B cell (primary cell): ENCODE measurements around the gene CLCN2. TPM values are rescaled to one million over a fixed set of nuclear protein-coding genes. Genes with fewer than 3 reads are reported as not detected.
A peak's percentile ranks its signal among the peaks of the same experiment; 100 is the strongest.

Source experiments
- ATAC-seq: fragments of 200-7000 bp; cut with Tn5 transposase; one replicate; pipeline ENCODE4 v1.10.0; 2021; ENCODE audit warnings: low read depth, mild to moderate bottlenecking, moderate number of reproducible peaks, moderate library complexity
- CTCF ChIA-PET: fragments of 350-600 bp; sonication (Branson Sonifier 250); formaldehyde crosslinking; loops from one replicate; lab custom pipeline; 2021; ENCODE audit warnings: antibody characterized with exemption, inconsistent platforms; lab: Charles Lee
- POLR2A ChIA-PET: fragments of 350-600 bp; sonication (Branson Sonifier 250); formaldehyde crosslinking; loops from one replicate; lab custom pipeline; 2021; ENCODE audit warnings: antibody characterized with exemption; lab: Charles Lee
- DNase-seq: peaks from one replicate; pipeline ENCODE4 v3.0.0; 2013
- H2AFZ ChIP-seq: 2 replicates; pipeline ENCODE4 v1.6.1; 2012; ENCODE audit warnings: mild to moderate bottlenecking, low read depth, low read length; ENCODE audit not compliant: insufficient read depth, poor library complexity, severe bottlenecking
- H3K27ac ChIP-seq, 2 donors: 1 replicate in 1 of 2; 2 replicates in 1 of 2; pipeline ENCODE4 v1.5.1; 2012 to 2013; ENCODE audit warnings: low read length in 2 of 2, mild to moderate bottlenecking in 2 of 2, moderate library complexity in 1 of 2
- H3K27me3 ChIP-seq, 4 experiments: fragments of 200-600 bp in 1 of 4; sonication (generic) in 1 of 4; replicated peaks in 1 of 4; 1 replicate in 2 of 4; 2 replicates in 2 of 4; pipeline versions ENCODE4 v1.6.1 to v1.7.0; 2013 to 2016; ENCODE audit warnings: low read length in 3 of 4, mild to moderate bottlenecking in 2 of 4, mixed read lengths in 1 of 4, moderate library complexity in 1 of 4; ENCODE audit not compliant: insufficient read depth in 4 of 4, control insufficient read depth in 3 of 4; ENCODE audit errors: control extremely low read depth in 1 of 4
- H3K36me3 ChIP-seq, 2 experiments: replicated peaks in 1 of 2; 1 replicate in 1 of 2; 2 replicates in 1 of 2; pipeline versions ENCODE4 v1.6.1 to v1.7.1; 2013; ENCODE audit warnings: low read length in 1 of 2; ENCODE audit not compliant: insufficient read depth in 2 of 2, control insufficient read depth in 1 of 2; ENCODE audit errors: control extremely low read depth in 1 of 2, extremely low read depth in 1 of 2
- H3K4me1 ChIP-seq, 2 donors: fragments of 200-600 bp in 1 of 2; sonication (generic) in 1 of 2; 1 replicate in 1 of 2; 2 replicates in 1 of 2; pipeline versions ENCODE4 v1.5.1 to v1.6.1; 2013 to 2017; ENCODE audit warnings: low read length in 2 of 2; ENCODE audit not compliant: control insufficient read depth in 2 of 2, insufficient read depth in 2 of 2
- H3K4me2 ChIP-seq: replicated peaks from 2 replicates; pipeline ENCODE3; 2012; ENCODE audit warnings: mild to moderate bottlenecking, low read depth, low read length; ENCODE audit not compliant: poor library complexity, severe bottlenecking
- H3K4me3 ChIP-seq, 5 experiments: fragments of 200-600 bp in 1 of 5; sonication (generic) in 1 of 5; 1 replicate in 3 of 5; 2 replicates in 2 of 5; pipeline versions ENCODE4 v1.5.1 to v1.7.0; 2011 to 2016; ENCODE audit warnings: low read length in 4 of 5, mild to moderate bottlenecking in 4 of 5, low read depth in 2 of 5, control low read depth in 1 of 5, moderate library complexity in 1 of 5; ENCODE audit not compliant: insufficient read depth in 1 of 5; ENCODE audit errors: control extremely low read depth in 1 of 5, extremely low read depth in 1 of 5
- H3K79me2 ChIP-seq: fragments of 200-600 bp; sonication (generic); one replicate; pipeline ENCODE4 v1.6.0; 2016; ENCODE audit warnings: low read length; ENCODE audit not compliant: control insufficient read depth, insufficient read depth
- H3K9ac ChIP-seq: fragments of 200-600 bp; sonication (generic); 2 replicates; pipeline ENCODE4 v1.6.1; 2017; ENCODE audit warnings: mild to moderate bottlenecking, low read length, moderate library complexity
- H3K9me3 ChIP-seq, 3 donors: one replicate each; pipeline versions ENCODE4 v1.6.1 to v1.7.1; 2013; ENCODE audit warnings: low read length in 2 of 3; ENCODE audit not compliant: control insufficient read depth in 2 of 3, insufficient read depth in 1 of 3; ENCODE audit errors: control extremely low read depth in 1 of 3
- H4K20me1 ChIP-seq: 2 replicates; pipeline ENCODE4 v1.6.0; 2012; ENCODE audit warnings: mild to moderate bottlenecking, low read length; ENCODE audit not compliant: insufficient read depth, control insufficient read depth, poor library complexity, severe bottlenecking
- H3K27ac Mint-ChIP-seq: one replicate; pipeline ENCODE4 v1.8.0; 2021; ENCODE audit warnings: mixed read lengths
- H3K27me3 Mint-ChIP-seq: one replicate; pipeline ENCODE4 v1.8.0; 2021; ENCODE audit warnings: mixed read lengths
- H3K4me1 Mint-ChIP-seq: one replicate; pipeline ENCODE4 v1.8.0; 2021; ENCODE audit warnings: mixed read lengths
- H3K4me3 Mint-ChIP-seq: one replicate; pipeline ENCODE4 v1.8.0; 2021; ENCODE audit warnings: mixed read lengths
- H3K9me3 Mint-ChIP-seq: one replicate; pipeline ENCODE4 v1.8.0; 2022; ENCODE audit warnings: mixed read lengths; ENCODE audit not compliant: insufficient read depth
- CTCF ChIP-seq: fragments of 200-600 bp; IDR thresholded peaks from one replicate; pipeline ENCODE4 v1.8.0; 2022; ENCODE audit warnings: antibody characterized with exemption, mild to moderate bottlenecking
- EZH2 ChIP-seq: IDR thresholded peaks from 2 replicates; pipeline ENCODE4 v1.6.1; 2012; ENCODE audit warnings: borderline replicate concordance, low read depth, mild to moderate bottlenecking, moderate library complexity, low read length; ENCODE audit not compliant: insufficient read depth, poor library complexity, severe bottlenecking
- WGBS: methylation state at CpG from one replicate; pipeline ENCODE4 v1.1.5; 2013; ENCODE audit warnings: missing lambda C conversion rate; ENCODE audit not compliant: insufficient coverage; 5-methylcytosine and 5-hydroxymethylcytosine counted together
- intact Hi-C: fragments of 100-400 bp; cut with micrococcal nuclease; formaldehyde crosslinking; loops from one replicate; pipeline ENCODE4 v1.10.0; 2022
- polyA plus RNA-seq: library from polyadenylated mRNA; depleted of rRNA; stranded (reverse); fragments of >200 nt; gene quantifications from 2 replicates; pipeline ENCODE4 v1.2.3, GENCODE V29; 2012
- total RNA-seq, 2 donors: library from RNA; stranded (reverse); fragments of 120-200 nt in 1 of 2; gene quantifications; 1 replicate in 1 of 2; 2 replicates in 1 of 2; pipeline versions ENCODE4 v1.2.3 to v1.2.4, GENCODE V29; 2013 to 2022

The CLCN2 gene
- total and polyA plus RNA-seq, 2 donors (not counting 1 experiment from before 2014, with no cell fraction given): 6.1 to 8.1 TPM

- ATAC-seq (no peak), DNase-seq (no peak)
- no peaks in the 10 kb centered on the region for H3K79me2 ChIP-seq
- H3K9me3 ChIP-seq: no peaks in the 10 kb centered on the region
- no peak overlapping the region for H3K9ac ChIP-seq
- ChIA-PET POLR2A (no interaction called here), CTCF (no interaction called here)
- H3K27me3 Mint-ChIP-seq: no peaks in the 10 kb centered on the region
- H3K36me3 ChIP-seq: peaks cover 6 to 95% of the 10 kb centered on the region in 2 experiments
- H3K27me3 ChIP-seq: no peaks in the 10 kb centered on the region
- H3K4me2 ChIP-seq: no peak overlapping the region
- H3K4me3 ChIP-seq: no peak overlapping the region
- no peak overlapping the region for H2AFZ ChIP-seq
- intact Hi-C loops: no loop called here
- no peaks in the 10 kb centered on the region for H3K4me1 ChIP-seq
- whole genome bisulfite sequencing: 98% methylated on average over 13 of the region's 13 CpGs
- H3K4me3 Mint-ChIP-seq: no peak overlapping the region
- H3K9me3 Mint-ChIP-seq: no peaks in the 10 kb centered on the region
- TF ChIP-seq CTCF (no peak), EZH2 (no peak)
- H3K4me1 Mint-ChIP-seq: no peaks in the 10 kb centered on the region
- no peak overlapping the region for H3K27ac ChIP-seq
- H3K27ac Mint-ChIP-seq: peak overlapping the region; percentile 37
- H4K20me1 ChIP-seq: peaks cover 33% of the 10 kb centered on the region
These were observed 36.1 kb downstream of the CLCN2 start for GRCh38 chr3:184325269-184325668.

GRCh38 chr3:184323696-184324095 is 37.7 kb downstream of the CLCN2 start:
- Histone ChIP-seq H3K4me3 (no peak overlapping the region), H3K36me3 (peaks cover 6 to 92% of the 10 kb centered on the region in 2 experiments), H3K79me2 (peaks cover 4% of the 10 kb centered on the region), H3K9ac (no peak overlapping the region), H3K4me1 (no peaks in the 10 kb centered on the region), H3K27me3 (no peaks in the 10 kb centered on the region), H3K9me3 (no peaks in the 10 kb centered on the region), H2AFZ (no peak overlapping the region), H3K27ac (no peak overlapping the region), H3K4me2 (no peak overlapping the region), H4K20me1 (peaks cover 47% of the 10 kb centered on the region)
- Mint-ChIP-seq H3K4me1 (peaks cover 3% of the 10 kb centered on the region), H3K27me3 (no peaks in the 10 kb centered on the region), H3K9me3 (no peaks in the 10 kb centered on the region), H3K27ac (no peak overlapping the region), H3K4me3 (no peak overlapping the region)
- ChIA-PET POLR2A (no interaction called here), CTCF (no interaction called here)
- DNase-seq (no peak), ATAC-seq (no peak)
- WGBS: 100% methylated on average over 8 of the region's 8 CpGs
- TF ChIP-seq EZH2: no peak
- no peak for TF ChIP-seq CTCF
- intact Hi-C loops: no loop called here
